Measurements from ENCODE around the gene TMEM255B. TPM values are rescaled to one million over a fixed set of nuclear protein-coding genes. Genes with fewer than 3 reads are reported as not detected.
"Not testable (repeated sequence)": the region's sequence is repeated elsewhere in the genome, so short reads cannot be mapped to it uniquely, and the experiment has no call there.

Gene TMEM255B
- total RNA-seq, 2 donors from 2014 or later: 0.96 to 4.6 TPM

GRCh38 chr13:113744197-113745000 is 14.6 kb upstream of the TMEM255B start:
- Histone ChIP-seq H3K4me1 (replicated peaks) (no peaks in the 10 kb centered on the region), H3K36me3 (no peaks in the 10 kb centered on the region), H3K4me3 (no peak overlapping the region), H3K27ac (no peak overlapping the region), H3K27me3 (replicated peaks; ENCODE audit: insufficient read depth) (no peaks in the 10 kb centered on the region), H3K9me3 (no peaks in the 10 kb centered on the region)
- TF ChIP-seq CTCF (IDR thresholded peaks at IDR 0.05) (no peak), POLR2AphosphoS5 (IDR thresholded peaks at IDR 0.05) (no peak), POLR2A (IDR thresholded peaks at IDR 0.05) (no peak)
- 79% methylated on average over 21 of the region's 21 CpGs for WGBS
- intact Hi-C loops (cut with DNase I): no loop called here
- no peak for DNase-seq (ENCODE audit: low spot score)

GRCh38 chr13:113745059-113745458 is 14.0 kb upstream of the TMEM255B start:
- Histone ChIP-seq H3K4me1 (replicated peaks) (no peaks in the 10 kb centered on the region), H3K36me3 (no peaks in the 10 kb centered on the region), H3K27me3 (replicated peaks; ENCODE audit: insufficient read depth) (no peaks in the 10 kb centered on the region), H3K27ac (no peak overlapping the region), H3K9me3 (no peaks in the 10 kb centered on the region), H3K4me3 (no peak overlapping the region)
- DNase-seq (ENCODE audit: low spot score): no peak
- intact Hi-C loops (cut with DNase I): no loop called here
- WGBS: 97% methylated on average over 9 of the region's 9 CpGs
- TF ChIP-seq CTCF (IDR thresholded peaks at IDR 0.05) (no peak), POLR2A (IDR thresholded peaks at IDR 0.05) (no peak), POLR2AphosphoS5 (IDR thresholded peaks at IDR 0.05) (no peak)

- intact Hi-C loops (cut with DNase I); H3K27ac ChIP-seq; H3K36me3 ChIP-seq; H3K27me3 ChIP-seq (replicated peaks; ENCODE audit: insufficient read depth); H3K4me1 ChIP-seq (replicated peaks); H3K4me3 ChIP-seq; H3K9me3 ChIP-seq; DNase-seq (ENCODE audit: low spot score): not testable (repeated sequence)
- WGBS: 93% methylated on average over 22 of the region's 24 CpGs
These were observed 13.4 kb upstream of the TMEM255B start for GRCh38 chr13:113745500-113746142.

GRCh38 chr13:113746143-113746525 is 12.9 kb upstream of the TMEM255B start:
- H3K4me3 ChIP-seq: no peak overlapping the region
- H3K27me3 ChIP-seq (replicated peaks; ENCODE audit: insufficient read depth): no peaks in the 10 kb centered on the region
- H3K9me3 ChIP-seq: no peaks in the 10 kb centered on the region
- intact Hi-C loops (cut with DNase I): no loop called here
- H3K4me1 ChIP-seq (replicated peaks): no peaks in the 10 kb centered on the region
- H3K27ac ChIP-seq: no peak overlapping the region
- no peaks in the 10 kb centered on the region for H3K36me3 ChIP-seq
- no peak for TF ChIP-seq POLR2AphosphoS5 (IDR thresholded peaks at IDR 0.05)
- no peak for TF ChIP-seq CTCF (IDR thresholded peaks at IDR 0.05)
- no peak for TF ChIP-seq POLR2A (IDR thresholded peaks at IDR 0.05)
- WGBS: 83% methylated on average over 5 of the region's 5 CpGs
- no peak for DNase-seq (ENCODE audit: low spot score)

- DNase-seq (ENCODE audit: low spot score): no peak
- no peaks in the 10 kb centered on the region for H3K27me3 ChIP-seq (replicated peaks; ENCODE audit: insufficient read depth)
- no peaks in the 10 kb centered on the region for H3K9me3 ChIP-seq
- intact Hi-C loops (cut with DNase I): no loop called here
- no peaks in the 10 kb centered on the region for H3K36me3 ChIP-seq
- H3K4me3 ChIP-seq: no peak overlapping the region
- WGBS: 89% methylated on average over 12 of the region's 12 CpGs
- no peak overlapping the region for H3K27ac ChIP-seq
- TF ChIP-seq POLR2A (IDR thresholded peaks at IDR 0.05) (no peak), POLR2AphosphoS5 (IDR thresholded peaks at IDR 0.05) (no peak), CTCF (IDR thresholded peaks at IDR 0.05) (no peak)
- H3K4me1 ChIP-seq (replicated peaks): no peaks in the 10 kb centered on the region
These were observed 12.4 kb upstream of the TMEM255B start for GRCh38 chr13:113746671-113747070.

Data from prostate gland (tissue), 2 donors.